ENCODE measurements around the gene BCAP31. TPM values are rescaled to one million over a fixed set of nuclear protein-coding genes. Genes with fewer than 3 reads are reported as not detected.
A peak's percentile ranks its signal among the peaks of the same experiment; 100 is the strongest.

BCAP31 gene
- total and polyA plus RNA-seq, 2 of the 13 experiments (the other 11 are each of a cell fraction or from before 2014, with no cell fraction given), result 139 to 178 TPM

GRCh38 chrX:153724252-153725038 lies at the start of gene BCAP31, which contains the start of gene ABCD1 (continued):
- TF ChIP-seq, protein P1, sequence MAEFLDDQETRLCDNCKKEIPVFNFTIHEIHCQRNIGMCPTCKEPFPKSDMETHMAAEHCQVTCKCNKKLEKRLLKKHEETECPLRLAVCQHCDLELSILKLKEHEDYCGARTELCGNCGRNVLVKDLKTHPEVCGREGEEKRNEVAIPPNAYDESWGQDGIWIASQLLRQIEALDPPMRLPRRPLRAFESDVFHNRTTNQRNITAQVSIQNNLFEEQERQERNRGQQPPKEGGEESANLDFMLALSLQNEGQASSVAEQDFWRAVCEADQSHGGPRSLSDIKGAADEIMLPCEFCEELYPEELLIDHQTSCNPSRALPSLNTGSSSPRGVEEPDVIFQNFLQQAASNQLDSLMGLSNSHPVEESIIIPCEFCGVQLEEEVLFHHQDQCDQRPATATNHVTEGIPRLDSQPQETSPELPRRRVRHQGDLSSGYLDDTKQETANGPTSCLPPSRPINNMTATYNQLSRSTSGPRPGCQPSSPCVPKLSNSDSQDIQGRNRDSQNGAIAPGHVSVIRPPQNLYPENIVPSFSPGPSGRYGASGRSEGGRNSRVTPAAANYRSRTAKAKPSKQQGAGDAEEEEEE (CRISPR knock-in tag; IDR thresholded peaks at IDR 0.05; ENCODE audit: borderline replicate concordance), result no peak
- TF ChIP-seq ZNF17 (CRISPR knock-in tag; IDR thresholded peaks at IDR 0.05) (no peak), ATRX (CRISPR knock-in tag; IDR thresholded peaks at IDR 0.05; ENCODE audit: borderline replicate concordance) (no peak), POGZ (CRISPR knock-in tag; IDR thresholded peaks at IDR 0.05) (no peak), ATF7 (IDR thresholded peaks at IDR 0.05) (no peak), ATF7 (CRISPR knock-in tag; IDR thresholded peaks at IDR 0.05) (no peak), TOE1 (CRISPR knock-in tag; IDR thresholded peaks at IDR 0.05) (no peak), SNAPC2 (CRISPR knock-in tag; IDR thresholded peaks at IDR 0.05) (no peak), HDAC6 (IDR thresholded peaks at IDR 0.05; ENCODE audit: low read depth, low read length) (no peak), TOPORS (CRISPR knock-in tag; IDR thresholded peaks at IDR 0.05) (no peak), ZMYM2 (CRISPR knock-in tag; IDR thresholded peaks at IDR 0.05) (no peak), ZNF160 (CRISPR knock-in tag; IDR thresholded peaks at IDR 0.05) (no peak), PAXIP1 (CRISPR knock-in tag; conservative IDR thresholded peaks at IDR 0.05) (0 out of 2 replicates have a peak, but pooled peaks have one; percentile 16), RFXANK (CRISPR knock-in tag; IDR thresholded peaks at IDR 0.05) (no peak), EZH2 (conservative IDR thresholded peaks at IDR 0.05; ENCODE audit: low read depth, low read length) (no peak), ZNF260 (CRISPR knock-in tag; IDR thresholded peaks at IDR 0.05; ENCODE audit: borderline replicate concordance, low read depth) (no peak), ZNF24 (IDR thresholded peaks at IDR 0.05) (no peak), PTBP1 (IDR thresholded peaks at IDR 0.05; ENCODE audit: low read depth, low read length, poor library complexity, severe bottlenecking) (no peak), REST (IDR thresholded peaks at IDR 0.05; ENCODE audit: borderline replicate concordance in 1 of 2, low read depth in 1 of 2, low read length in 2 of 2) (peak in 1 of 2 experiments; percentile 45; a peak in 1 of 4 replicates), ZNF256 (CRISPR knock-in tag; conservative IDR thresholded peaks at IDR 0.05) (no peak), ZNF337 (CRISPR knock-in tag; IDR thresholded peaks at IDR 0.05; ENCODE audit: borderline replicate concordance, low read depth) (no peak), ARNT2 (CRISPR knock-in tag; IDR thresholded peaks at IDR 0.05; ENCODE audit: low read depth) (no peak)

All from HepG2 (cell line).